Loucy (cell line): Measurements from ENCODE around the gene CDK16.

Experiments
- H2AFZ ChIP-seq: fragments of 200-600 bp; sonication (generic); 2 replicates; pipeline ENCODE4 v1.6.0; 2016; ENCODE audit warnings: antibody characterized with exemption, mild to moderate bottlenecking, low read length, moderate library complexity
- H3F3A ChIP-seq: fragments of 200-600 bp; 2 replicates; pipeline ENCODE4 v1.6.0; 2016; ENCODE audit warnings: antibody characterized with exemption, low read depth, mild to moderate bottlenecking
- H3K27me3 ChIP-seq: fragments of 200-600 bp; sonication (generic); 2 replicates; pipeline ENCODE4 v1.6.1; 2014; ENCODE audit warnings: low read length, mild to moderate bottlenecking; ENCODE audit not compliant: insufficient read depth, poor library complexity, severe bottlenecking
- H3K36me3 ChIP-seq: fragments of 200-600 bp; sonication (generic); 2 replicates; pipeline ENCODE4 v1.6.1; 2016; ENCODE audit warnings: low read length; ENCODE audit not compliant: insufficient read depth
- H3K4me1 ChIP-seq: fragments of 200-600 bp; sonication (generic); 2 replicates; pipeline ENCODE4 v1.5.1; 2014; ENCODE audit warnings: low read length, mild to moderate bottlenecking; ENCODE audit not compliant: insufficient read depth, poor library complexity, severe bottlenecking
- H3K4me2 ChIP-seq: fragments of 200-600 bp; sonication (generic); 2 replicates; pipeline ENCODE4 v1.6.0; 2014; ENCODE audit warnings: antibody characterized with exemption, low read length, low read depth, mild to moderate bottlenecking; ENCODE audit not compliant: poor library complexity, severe bottlenecking
- H3K4me3 ChIP-seq: fragments of 200-600 bp; sonication (generic); 2 replicates; pipeline ENCODE4 v1.5.1; 2014; ENCODE audit warnings: low read length, mild to moderate bottlenecking, mixed read lengths; ENCODE audit not compliant: poor library complexity, severe bottlenecking
- H3K79me2 ChIP-seq: fragments of 200-600 bp; sonication (generic); 2 replicates; pipeline ENCODE4 v1.6.1; 2014; ENCODE audit warnings: low read length; ENCODE audit not compliant: insufficient read depth
- H3K9ac ChIP-seq: fragments of 200-600 bp; sonication (generic); 2 replicates; pipeline ENCODE4 v1.6.0; 2014; ENCODE audit warnings: mild to moderate bottlenecking, low read depth, low read length, moderate library complexity; ENCODE audit not compliant: poor library complexity, severe bottlenecking
- H3K9me2 ChIP-seq: fragments of 200-600 bp; sonication (generic); replicated peaks from 2 replicates; pipeline ENCODE4 v1.6.1; 2016; ENCODE audit warnings: low read depth, low read length, mixed read lengths
- H3K9me3 ChIP-seq: fragments of 200-600 bp; sonication (generic); 2 replicates; pipeline ENCODE4 v1.6.1; 2014; ENCODE audit warnings: mild to moderate bottlenecking, antibody characterized with exemption, low read length, low read depth; ENCODE audit not compliant: insufficient read depth
- H4K20me1 ChIP-seq: fragments of 200-600 bp; sonication (generic); 2 replicates; pipeline ENCODE4 v1.6.0; 2014; ENCODE audit warnings: antibody characterized with exemption, low read length, mild to moderate bottlenecking; ENCODE audit not compliant: insufficient read depth, poor library complexity, severe bottlenecking
- CTCF ChIP-seq: fragments of 200-600 bp; sonication (generic); conservative IDR thresholded peaks from 2 replicates; pipeline ENCODE4 v1.5.1; 2014; ENCODE audit warnings: mild to moderate bottlenecking, antibody characterized with exemption, low read length
- EZH2phosphoT487 ChIP-seq: fragments of 200-600 bp; IDR thresholded peaks from 2 replicates; pipeline ENCODE4 v1.6.1; 2018; ENCODE audit warnings: antibody characterized with exemption, mild to moderate bottlenecking, moderate library complexity, borderline replicate concordance

The CDK16 gene

GRCh38 chrX:47264483-47265173, 46.1 kb downstream of the CDK16 start:
- no peak for TF ChIP-seq CTCF
- TF ChIP-seq EZH2phosphoT487, result no peak
- Histone ChIP-seq H3K9ac (no peak overlapping the region), H3K27me3 (no peaks in the 10 kb centered on the region), H3K4me1 (no peaks in the 10 kb centered on the region), H3K4me3 (no peak overlapping the region), H2AFZ (no peak overlapping the region), H3K79me2 (no peaks in the 10 kb centered on the region), H3K4me2 (no peak overlapping the region), H4K20me1 (no peaks in the 10 kb centered on the region), H3K36me3 (no peaks in the 10 kb centered on the region), H3K9me2 (no peaks in the 10 kb centered on the region), H3K9me3 (no peaks in the 10 kb centered on the region), H3F3A (no peaks in the 10 kb centered on the region)

GRCh38 chrX:47266643-47267042, 48.2 kb downstream of the CDK16 start:
- Histone ChIP-seq H3K4me1 (no peaks in the 10 kb centered on the region), H4K20me1 (no peaks in the 10 kb centered on the region), H3K36me3 (no peaks in the 10 kb centered on the region), H3K27me3 (no peaks in the 10 kb centered on the region), H2AFZ (no peak overlapping the region), H3F3A (no peaks in the 10 kb centered on the region), H3K9me2 (no peaks in the 10 kb centered on the region), H3K79me2 (no peaks in the 10 kb centered on the region), H3K4me3 (no peak overlapping the region), H3K4me2 (no peak overlapping the region), H3K9ac (no peak overlapping the region), H3K9me3 (no peaks in the 10 kb centered on the region)
- TF ChIP-seq CTCF (no peak), EZH2phosphoT487 (no peak)

GRCh38 chrX:47272013-47272408, 53.5 kb downstream of the CDK16 start:
- Histone ChIP-seq H3K36me3 (no peaks in the 10 kb centered on the region), H3K9ac (no peak overlapping the region), H3K4me1 (no peaks in the 10 kb centered on the region), H3F3A (no peaks in the 10 kb centered on the region), H3K4me3 (no peak overlapping the region), H3K79me2 (no peaks in the 10 kb centered on the region), H4K20me1 (no peaks in the 10 kb centered on the region), H3K4me2 (no peak overlapping the region), H3K9me3 (no peaks in the 10 kb centered on the region), H3K9me2 (no peaks in the 10 kb centered on the region), H3K27me3 (no peaks in the 10 kb centered on the region), H2AFZ (no peak overlapping the region)
- TF ChIP-seq EZH2phosphoT487 (no peak), CTCF (no peak)
